Central memory CD4-positive, alpha-beta T cell (primary cell): Measurements from ENCODE around the gene STX8.

Experiments
- DNase-seq: peaks from one replicate; pipeline ENCODE4 v3.0.0; 2022

The STX8 gene

DNA sequence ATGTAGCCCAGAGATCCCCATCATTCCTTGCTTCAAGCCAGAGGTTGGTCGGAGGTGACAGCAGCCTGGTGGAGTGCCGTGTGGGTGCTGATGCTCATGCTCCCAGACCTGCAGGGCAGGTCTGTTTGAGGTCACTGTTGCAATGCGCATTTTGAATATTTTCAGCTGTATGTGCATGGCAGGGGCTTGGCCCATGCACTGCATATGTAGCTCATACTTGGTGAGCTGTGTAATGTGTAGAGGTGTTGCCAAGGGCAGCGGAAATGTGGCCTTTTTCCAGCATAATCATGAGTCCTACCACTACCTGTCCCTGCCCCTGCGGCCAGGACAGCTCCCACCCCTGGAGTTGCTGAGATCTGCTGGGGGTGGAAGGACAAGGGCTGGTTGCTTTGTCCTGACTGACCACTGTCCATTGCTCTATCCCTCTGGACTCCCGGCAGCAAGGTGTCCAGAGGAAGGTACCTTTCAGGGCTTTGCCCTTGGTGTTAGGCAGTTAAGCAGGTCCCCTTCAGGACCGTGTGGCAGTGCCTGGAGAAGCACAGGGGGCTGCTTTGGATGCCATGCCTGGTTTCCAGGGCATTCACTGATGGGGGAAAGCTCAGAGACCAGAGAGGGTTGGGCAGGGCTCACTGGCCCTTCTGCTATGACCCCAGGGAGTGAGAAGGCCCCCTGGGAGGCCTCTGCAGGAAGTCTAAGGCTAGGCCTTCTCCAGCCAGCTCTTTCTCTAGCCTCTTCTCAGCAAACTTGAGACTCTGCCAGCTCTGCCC, 339.2 kb downstream of the STX8 start:
- DNase-seq, result no peak

DNA sequence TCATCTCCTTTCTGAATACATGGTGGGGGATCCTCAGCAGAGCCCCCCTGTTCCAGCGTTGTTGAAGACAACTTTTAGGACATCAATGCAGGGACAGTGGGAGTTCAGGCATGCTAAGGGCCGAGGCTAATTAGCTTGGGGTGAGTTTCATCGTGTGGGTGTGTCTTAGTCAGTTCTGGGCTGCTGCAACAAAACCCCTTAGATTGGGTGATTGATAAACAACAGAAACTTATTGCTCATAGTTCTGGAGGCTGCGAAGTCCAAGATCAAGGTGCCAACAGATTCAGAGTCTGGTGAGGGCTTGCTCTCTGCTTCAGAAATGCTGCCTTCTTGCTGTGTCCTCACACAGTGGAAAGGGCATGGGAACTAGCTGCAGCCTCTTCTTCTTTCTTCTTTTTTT, 340.3 kb downstream of the STX8 start:
- no peak for DNase-seq

DNA sequence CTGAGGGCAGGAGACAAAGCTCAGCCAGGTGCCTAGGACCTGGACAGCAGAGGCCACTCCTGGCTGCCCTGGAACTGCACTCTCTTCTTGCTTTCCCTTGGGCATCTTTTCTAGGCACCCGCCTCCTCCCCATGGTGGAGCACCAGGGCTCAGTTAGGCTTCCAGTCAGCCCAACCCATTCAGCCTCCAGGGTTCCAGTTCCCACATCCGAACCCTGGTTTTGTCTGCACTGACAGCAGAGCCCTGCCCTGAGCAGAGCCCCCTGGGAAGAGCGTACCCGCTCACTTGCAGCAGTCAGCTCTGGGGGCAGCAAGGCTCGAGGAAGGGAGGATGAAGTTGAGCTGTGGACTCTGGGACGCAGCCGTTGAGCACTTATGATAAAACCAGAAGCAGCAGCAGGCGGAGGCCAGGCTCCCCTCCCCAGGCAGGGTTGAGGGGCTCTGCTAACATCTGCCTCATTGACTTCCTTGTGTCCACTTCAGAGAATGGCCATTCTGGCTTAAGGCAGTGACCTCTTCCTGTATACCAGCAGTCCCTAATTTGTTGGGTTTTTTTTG, 341.2 kb downstream of the STX8 start:
- no peak for DNase-seq

DNA sequence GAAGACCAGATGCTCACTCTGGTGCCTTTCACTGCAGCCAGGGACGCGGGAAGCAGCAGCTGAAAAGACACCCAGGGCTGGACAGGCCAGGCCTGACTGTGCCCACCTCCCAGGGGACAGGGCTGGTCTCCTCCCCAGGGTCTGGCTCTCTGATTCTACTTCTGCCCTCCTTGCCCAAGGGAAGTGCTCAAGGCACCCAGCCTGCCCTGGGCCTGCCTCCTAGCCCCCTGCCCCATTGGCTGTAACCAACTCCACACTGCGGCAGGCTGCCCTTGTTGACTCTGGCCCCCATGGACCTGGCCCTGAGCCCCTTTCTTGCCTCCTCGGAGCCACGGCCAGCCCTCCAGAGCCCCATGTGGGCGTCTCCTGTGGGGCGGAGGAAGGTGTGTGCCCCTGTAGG, 341.9 kb downstream of the STX8 start:
- DNase-seq, result no peak

DNA sequence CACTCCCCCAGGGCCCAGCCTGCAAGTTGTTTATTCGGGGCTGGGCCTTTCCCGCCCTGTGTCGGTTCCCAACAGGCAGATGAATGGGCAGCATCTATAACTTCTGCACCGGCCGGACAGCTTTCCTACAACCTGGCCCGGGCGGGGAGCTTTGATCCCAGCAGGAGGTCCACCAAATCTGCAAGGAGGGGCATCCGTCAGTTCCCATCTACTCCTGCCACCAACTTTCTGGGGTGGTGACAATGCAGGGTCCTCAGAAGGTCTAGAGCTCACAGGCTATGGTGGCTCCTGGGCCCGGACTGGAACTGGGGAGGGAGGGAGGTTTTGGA, 342.4 kb downstream of the STX8 start:
- DNase-seq, result no peak

DNA sequence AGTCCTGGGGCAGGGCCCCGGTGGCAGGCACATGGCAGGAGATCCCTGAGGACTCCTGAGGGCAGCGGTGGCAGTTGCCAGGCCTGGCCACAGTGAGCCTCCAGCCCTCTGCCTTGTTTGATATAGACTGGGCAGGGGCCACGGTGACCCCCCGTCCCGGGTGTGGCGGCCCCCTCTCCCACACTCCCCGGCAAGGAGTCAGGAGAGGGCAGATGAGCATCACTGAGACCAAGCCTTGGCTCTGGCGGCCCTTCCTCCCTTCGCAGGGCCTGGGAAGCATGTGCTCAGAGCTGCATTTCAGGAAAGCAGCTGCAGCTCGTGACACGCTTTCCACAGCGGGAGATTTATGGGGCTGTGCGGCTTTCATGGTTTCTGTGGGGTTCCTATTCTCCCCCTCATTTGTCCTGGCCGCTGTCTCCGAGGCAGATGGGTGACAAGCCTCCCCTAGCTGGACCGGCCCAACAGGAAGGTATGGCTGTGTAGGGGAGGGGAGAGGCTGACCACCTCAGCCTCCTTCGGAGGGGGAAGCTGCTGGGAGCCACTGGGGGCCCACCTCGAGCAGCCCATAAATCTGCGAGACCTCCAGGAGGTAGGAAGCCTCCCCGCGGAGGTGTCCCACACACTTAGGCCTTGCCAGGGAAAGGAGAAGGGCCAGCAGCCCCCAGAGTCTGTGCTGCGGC, 342.9 kb downstream of the STX8 start:
- no peak for DNase-seq

DNA sequence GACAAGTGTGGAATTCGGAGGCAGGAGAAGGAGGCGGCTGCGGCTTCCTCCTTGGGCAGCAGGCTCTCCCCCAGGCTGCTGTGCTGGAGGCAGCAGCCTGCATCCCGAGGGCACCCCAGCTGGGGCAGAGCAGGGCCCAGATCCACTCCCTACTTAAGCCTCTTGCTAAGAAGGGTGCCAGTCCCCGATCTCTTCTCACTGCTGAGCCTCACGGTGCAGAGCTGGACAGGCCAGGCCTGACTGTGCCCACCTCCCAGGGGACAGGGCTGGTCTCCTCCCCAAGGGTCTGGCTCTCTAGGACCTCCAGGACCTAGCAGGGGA, 343.5 kb downstream of the STX8 start:
- DNase-seq, result no peak

DNA sequence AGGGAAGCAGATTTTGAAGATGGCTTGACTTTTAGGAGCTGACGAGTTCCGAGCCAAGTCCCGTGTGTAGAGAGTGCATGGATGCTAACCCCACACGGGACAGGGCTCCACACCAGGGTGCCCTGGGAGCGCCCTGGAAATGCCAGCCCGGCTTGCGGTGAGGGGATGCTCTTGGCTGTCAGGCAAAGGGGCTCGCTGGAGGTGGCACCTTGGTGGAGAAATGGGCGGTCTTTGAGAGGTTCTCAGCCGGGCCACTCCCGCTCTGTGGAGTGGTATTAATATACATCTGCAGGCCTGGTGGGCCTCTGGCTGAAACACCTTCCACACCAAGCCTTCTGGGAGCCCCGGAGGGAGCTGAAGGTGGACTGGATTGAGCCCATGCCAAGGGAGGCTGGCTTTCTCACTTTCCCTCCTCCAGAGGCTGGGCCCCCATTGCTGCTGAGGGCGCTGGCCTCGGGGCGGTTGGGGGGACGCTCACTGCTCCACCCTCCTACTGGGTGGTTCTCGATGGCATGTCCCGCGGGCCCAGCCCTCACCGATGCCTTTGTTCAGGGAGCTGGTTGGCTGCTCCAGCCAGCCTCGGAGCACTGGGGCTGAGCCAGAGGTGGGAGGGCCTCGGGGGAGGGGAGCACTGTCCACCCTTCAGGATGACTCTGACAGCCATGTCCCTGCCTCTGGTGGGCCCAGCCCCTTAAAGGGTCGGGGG, 344.0 kb downstream of the STX8 start:
- no peak for DNase-seq

DNA sequence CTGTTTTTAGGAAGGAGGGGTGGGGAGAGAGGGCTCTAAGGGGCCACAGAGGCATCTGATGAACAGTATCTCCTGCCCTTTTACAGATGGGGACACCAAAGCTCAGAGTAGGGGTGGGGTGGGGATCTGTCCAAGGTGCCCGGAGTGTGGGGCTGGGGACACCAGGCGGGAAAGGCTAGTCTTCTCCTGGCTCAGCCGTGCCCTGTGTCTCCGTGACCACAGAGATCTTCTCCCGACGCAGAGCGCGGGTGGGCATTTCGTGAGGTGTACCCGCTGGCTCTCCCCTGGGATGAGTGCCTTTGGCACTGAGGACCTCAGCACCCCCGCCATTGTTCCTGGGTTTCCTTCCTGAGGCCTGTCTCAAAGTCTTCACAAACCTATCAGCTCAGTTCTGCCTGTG, 344.8 kb downstream of the STX8 start:
- no peak for DNase-seq

DNA sequence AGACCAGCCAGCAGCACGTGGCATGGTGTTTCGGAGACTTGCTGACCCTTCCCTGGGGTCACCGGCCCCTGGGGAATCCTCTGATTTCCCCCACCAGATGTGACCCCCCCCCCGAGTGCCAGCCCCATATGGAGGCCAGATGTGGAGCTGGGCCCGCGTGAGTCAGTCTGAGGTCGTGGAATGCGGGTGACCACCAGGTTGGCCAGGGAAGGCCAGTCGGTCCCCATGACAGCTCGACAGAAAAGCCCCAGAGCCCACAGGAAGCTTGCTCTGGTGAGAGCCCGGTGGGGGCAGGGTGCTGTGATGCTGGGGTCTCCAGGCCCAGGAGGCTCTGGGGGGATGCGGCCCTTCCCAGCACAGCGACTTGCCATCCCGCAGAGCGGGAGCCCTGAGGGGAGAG, 345.3 kb downstream of the STX8 start:
- no peak for DNase-seq

DNA sequence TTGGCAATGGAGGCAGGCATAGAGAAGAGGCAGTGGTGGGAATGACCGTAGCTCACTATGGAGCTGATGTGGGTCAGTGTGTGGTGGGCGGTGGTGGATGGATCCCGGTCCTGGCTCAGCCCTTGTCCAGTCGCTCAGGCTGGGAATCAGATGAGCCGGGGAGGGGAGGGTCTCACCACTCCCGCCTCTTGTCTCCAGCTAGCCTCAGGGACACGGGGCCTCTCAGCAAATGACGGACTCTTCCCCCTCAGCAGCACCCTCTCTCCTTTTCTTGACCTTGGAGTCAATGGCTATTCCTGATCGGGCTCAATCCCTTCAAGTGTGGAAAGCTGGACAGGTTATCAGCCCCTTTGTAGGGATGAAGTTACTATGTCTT, 345.8 kb downstream of the STX8 start:
- DNase-seq, result no peak

DNA sequence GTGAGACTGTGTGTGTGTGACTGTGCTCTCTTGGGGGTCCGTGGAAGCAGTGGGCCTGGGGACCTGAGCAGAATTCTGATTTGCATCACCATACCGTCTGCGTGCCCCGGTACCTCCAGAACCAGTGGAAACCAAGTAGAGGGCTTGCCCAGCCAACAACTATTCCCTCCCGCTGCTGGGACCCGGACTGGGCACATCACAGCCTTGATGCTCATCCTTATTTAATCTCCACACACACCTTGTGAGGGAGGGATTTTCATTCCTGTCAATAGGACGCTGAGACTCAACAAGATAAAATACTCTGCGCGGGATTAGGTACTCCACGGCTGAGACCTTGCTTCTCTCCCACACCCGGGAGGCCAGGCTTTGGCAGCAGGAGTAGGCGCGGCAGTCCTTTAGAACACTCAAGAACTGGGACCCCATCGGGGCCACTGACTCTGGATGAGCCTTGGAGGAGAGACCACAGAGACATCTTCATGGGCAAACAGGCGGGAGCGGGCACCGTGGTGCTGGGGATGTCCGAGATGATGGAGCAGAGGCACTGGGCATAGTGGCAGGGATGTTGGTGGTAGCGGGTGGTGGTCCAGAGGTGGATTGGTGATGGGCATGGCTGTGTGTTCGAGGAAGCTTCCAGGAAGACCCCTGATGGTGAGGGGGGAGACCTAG, 346.3 kb downstream of the STX8 start:
- no peak for DNase-seq

DNA sequence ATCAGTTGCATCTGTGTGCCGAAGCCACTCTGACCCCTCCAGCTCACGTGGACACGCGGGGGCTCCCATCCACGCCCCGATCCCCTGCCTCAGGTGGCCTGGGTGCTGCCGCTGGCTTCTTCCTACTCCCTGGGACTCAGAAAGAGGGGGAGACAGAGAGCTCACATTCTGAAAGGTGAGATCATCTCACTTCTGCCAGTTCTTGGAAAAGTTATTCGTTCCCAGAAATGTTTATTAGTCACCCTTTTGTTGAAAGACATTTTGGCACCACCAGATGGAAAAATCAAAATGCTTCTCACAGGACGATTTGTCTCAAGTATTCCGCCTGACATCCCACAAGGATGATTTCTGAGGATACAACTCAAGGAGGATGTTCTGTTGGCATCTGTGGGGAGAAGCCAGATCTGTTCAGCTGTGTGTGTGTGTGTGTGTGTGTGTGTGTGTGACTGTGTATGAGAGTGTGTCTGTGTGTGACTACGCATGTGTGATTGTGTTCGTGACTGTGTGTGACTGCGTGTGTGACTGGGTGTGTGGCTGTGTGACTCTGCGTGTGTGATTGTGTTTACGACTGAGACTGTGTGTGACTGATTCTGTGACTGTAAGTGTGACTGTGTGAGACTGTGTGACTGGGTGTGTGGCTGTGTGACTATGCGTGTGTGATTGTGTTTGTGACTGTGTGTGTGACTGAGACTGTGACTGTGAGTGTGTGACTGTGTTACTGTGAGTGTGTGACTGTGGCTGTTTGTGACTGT, 347.0 kb downstream of the STX8 start:
- no peak for DNase-seq

DNA sequence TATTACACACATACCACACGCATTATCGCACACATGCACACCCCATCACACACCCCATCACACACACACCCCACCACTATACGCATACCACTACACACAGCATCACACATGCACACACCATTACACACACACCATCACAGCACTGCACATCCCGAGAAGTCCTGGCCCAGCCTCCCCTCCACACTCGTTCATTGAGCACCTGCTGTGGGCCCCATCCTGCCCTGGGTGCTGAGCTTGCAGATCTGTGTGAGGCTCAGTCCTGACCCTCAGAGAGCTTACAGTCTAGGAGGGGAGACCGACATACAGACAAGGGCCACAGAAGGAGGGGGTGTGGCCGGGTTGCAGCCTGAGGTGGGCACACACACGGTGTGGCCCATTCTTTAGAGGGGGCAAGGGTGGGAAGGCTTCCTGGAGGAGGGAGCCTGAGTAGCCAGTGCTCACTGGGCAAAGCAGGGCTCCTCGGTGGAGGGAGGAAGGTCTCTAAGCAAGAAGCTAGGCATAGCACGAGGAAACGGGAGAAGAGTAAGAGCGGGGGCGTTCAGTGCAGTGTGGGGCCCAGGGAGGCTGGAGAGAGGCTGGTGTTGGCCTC, 347.7 kb downstream of the STX8 start:
- no peak for DNase-seq

DNA sequence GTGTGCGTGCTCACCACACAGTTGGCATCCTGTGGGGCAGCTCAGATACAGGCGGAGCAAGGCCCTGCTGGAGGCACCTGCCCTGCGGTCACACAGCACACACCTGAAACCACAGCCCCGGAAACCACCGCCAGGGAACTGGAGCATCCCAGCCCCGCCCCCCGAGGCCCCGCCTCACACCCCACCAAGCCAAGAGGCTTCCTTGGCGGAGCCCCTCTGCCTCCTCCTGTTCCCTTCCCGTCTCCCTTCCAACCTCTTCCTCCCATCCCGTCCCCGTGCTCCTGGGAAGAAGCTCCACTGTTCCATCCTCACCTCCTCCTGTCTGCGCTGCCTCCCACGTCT, 348.9 kb downstream of the STX8 start:
- peak; percentile 24 for DNase-seq

DNA sequence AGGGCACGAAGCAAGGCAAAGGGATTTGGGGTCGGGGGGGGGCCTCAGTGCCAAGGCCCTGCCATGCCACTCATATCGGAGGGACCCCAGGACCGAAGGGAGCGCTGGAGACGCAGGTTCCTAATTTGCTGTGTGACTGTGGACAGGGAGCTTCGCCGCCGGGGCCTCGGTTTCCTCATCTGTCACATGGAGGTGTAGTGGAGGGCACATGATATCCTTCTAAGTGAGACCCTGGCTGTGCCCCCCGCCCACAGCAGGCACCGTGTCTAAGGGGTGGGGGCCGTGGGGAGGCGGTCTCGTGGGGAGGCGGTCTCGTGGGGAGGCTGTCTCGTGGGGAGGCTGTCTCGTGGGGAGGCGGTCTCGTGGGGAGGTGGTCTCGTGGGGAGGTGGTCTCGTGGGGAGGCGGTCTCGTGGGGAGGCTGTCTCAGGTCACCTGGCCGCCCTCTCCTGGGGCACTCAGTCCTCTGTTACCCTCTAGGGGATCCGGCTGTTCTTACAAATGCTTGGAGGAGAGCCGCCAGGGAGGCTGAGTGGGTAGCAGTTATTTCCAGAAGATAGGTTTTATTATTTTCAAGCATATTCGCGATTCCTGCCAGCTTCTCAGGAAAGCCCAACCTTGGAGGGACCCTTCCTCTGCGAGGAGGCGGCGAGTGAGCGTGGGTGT, 349.4 kb downstream of the STX8 start:
- DNase-seq, result no peak

DNA sequence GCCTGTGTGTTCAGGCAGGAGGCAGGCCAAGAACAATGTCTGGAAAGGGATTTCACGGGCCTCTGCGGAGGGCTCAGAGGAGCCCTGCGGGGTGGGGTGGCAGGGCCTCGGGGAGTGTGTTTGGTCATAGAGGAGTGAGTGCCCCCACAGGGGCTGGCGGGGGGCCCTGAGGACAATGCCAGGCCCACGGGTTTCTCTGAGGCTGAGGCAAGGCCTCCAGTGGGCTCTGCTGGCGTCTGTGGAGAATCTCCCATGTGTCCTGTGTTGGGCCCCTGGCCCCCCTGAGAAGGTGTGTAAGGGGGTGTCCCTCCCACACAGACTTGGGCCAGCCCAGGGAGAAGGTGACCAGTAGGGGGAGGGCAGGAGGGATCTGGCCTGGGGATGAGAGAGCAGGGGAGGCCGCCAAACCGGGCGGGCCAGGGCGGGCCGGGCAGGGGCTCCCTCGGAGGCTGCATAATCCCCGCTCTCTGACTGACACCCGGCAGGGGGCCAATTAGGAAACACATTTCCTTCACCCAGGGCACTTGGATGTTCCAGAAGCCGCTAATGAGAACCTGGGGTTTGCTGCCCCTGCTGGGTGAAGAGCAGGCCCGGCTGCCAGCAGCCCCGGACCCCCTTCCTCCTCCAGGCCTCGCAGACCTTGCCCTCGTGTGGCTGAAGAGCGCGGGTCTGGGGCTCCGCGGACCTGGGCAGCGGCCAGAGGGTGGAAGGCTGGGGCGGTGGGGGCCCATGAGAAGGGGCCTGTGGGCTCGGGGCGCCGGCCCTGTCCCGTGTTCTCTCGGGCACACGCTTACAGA, 350.1 kb downstream of the STX8 start:
- DNase-seq, result no peak

DNA sequence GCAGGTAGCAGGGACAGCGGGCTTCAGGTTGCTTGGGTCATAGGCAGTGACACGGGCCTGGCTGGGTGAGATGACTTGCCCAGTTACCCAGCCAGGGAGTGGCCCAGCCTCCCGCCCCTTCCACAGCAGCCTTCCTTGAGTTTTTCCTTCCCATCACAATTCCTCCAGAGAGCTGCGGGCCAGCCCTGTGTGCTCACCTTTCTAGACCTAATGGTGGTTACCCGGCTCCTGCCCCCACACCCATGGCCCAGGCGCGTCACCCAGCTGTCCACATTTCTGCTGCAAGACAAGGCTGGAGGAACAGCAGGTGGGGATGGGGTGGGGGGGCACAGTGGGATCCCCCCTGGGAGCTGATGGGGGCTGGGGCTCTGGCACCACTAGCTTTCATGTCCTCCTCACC, 351.1 kb downstream of the STX8 start:
- no peak for DNase-seq

DNA sequence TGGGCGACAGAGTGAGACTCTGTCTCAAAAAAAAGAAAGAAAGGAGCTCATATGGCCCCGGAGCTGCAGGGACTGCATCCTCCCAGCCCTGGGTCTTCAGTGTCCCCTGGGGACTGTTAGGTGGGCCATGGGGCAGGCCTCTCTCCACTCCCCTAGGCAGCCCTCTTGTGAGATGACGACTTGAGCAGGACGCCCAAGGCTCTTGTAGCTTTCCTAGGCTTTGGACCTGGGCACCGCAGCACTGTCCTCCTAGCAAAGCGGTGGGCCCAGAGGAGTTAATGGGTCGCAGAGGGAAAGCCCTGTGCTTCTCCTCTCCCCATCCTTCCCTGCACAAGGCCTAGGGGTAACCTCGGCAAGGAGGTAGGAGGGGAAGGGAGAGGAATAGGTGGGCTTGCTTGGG, 352.1 kb downstream of the STX8 start:
- no peak for DNase-seq

DNA sequence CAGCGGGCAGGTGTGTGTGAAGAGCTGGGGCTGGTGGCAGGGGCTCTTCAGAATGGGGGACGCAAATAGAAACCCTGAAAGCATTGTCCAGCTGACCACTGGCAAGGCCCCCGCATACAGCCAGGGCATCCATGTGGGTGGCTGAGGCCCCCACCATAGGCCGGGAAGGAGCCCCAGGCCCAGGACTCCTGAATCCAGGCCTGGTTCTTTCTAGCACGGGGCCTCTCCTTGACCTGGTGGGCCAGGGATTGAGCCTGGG, 353.8 kb downstream of the STX8 start:
- DNase-seq, result no peak

DNA sequence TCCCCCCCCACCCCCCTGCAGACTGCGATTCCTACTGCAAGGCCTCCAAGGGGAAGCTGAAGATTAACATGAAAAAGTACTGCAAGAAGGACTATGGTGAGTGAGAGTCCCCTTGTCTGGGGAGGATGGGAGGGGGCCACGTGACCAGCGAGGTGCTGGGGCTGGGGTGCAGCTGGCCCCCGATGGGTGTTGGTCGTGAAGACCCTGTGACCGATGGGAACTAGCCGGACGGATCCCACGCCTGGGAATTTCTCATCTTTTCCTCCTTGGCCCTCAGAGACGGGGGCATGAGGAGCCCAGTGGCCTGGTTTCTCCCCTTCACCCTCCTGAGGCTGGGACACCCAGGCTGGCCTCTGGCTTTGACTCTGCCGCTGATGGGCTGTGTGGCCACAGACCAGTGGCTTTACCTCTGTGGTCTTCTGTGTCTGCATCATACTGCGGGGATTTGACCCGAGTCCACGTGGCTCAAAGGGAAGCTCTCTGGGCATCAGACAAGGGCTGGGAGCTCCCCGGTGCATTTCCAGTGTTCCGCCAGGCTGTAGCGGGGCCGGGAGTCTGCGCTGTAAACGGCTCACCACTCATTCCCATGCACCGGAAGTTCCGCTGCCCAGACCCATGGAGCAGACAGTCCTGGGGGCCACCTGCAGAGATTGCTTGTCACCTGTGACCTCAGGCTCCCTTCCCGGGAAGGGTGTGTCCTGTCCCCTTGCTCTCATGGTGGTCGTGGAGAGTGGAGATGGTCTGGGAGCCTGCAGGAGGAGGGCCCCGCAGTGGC, 354.3 kb downstream of the STX8 start:
- no peak for DNase-seq
